K562 (cell line): ENCODE measurements around the gene KRTAP25-1. TPM values are rescaled to one million over a fixed set of nuclear protein-coding genes. Genes with fewer than 3 reads are reported as not detected.

Experiments used
- ATAC-seq: fragments of 200-7000 bp; cut with Tn5 transposase; 3 replicates; pipeline ENCODE4 v1.9.1; 2020; ENCODE audit warnings: moderate library complexity
- BruUV-seq: library from RNA; stranded (reverse); fragments of 400-500 nt; replicated peaks from 2 replicates; lab custom pipeline; 2021; lab: Mats Ljungman, UMichigan
- CTCF ChIA-PET: fragments of 300-600 bp; formaldehyde crosslinking; extraction: SDS; loops from one replicate; lab custom pipeline; 2021; ENCODE audit warnings: low intra/inter-chr PET ratio; lab: Yijun Ruan, JAX
- POLR2A ChIA-PET: fragments of 300-600, 350-650 bp; sonication (Branson Sonifier 250); formaldehyde crosslinking; extraction: SDS; loops from one replicate; lab custom pipeline; 2021; ENCODE audit warnings: antibody characterized with exemption, inconsistent platforms; lab: Yijun Ruan, JAX
- DNase-seq, 4 experiments: peaks; one replicate each; pipeline versions ENCODE4 v3.0.0 to v3.0.0-alpha.2; 2011 to 2018; ENCODE audit warnings: low spot score in 3 of 4, mixed read lengths in 3 of 4; ENCODE audit errors: extremely low read depth in 1 of 4
- FAIRE-seq: peaks from 2 replicates; lab custom pipeline; 2011; peaks lifted over from hg19 to GRCh38; lab: Jason Lieb, UNC
- H2AFZ ChIP-seq: 2 replicates; pipeline ENCODE4 v1.6.0; 2011; ENCODE audit warnings: low read depth, low read length, control low read depth, inconsistent platforms
- H3K27ac ChIP-seq: fragments of 200-600 bp; 3 replicates; pipeline ENCODE4 v1.8.0; 2011; ENCODE audit warnings: low read depth, mild to moderate bottlenecking, control low read depth, inconsistent platforms, low read length, moderate library complexity, mixed read lengths; ENCODE audit errors: extremely low read depth
- H3K27me3 ChIP-seq, 2 experiments: fragments of 300-600 bp in 1 of 2; 2 replicates in 1 of 2; 3 replicates in 1 of 2; pipeline versions ENCODE4 v1.6.0 to v1.8.0; 2011; ENCODE audit warnings: inconsistent platforms in 2 of 2, low read length in 2 of 2, mild to moderate bottlenecking in 1 of 2, mixed read lengths in 1 of 2, moderate library complexity in 1 of 2; ENCODE audit not compliant: control insufficient read depth in 2 of 2, insufficient read depth in 2 of 2
- H3K36me3 ChIP-seq: fragments of 300-600 bp; 3 replicates; pipeline ENCODE4 v1.8.0; 2011; ENCODE audit warnings: mild to moderate bottlenecking, low read length, inconsistent platforms; ENCODE audit not compliant: control insufficient read depth, insufficient read depth
- H3K4me1 ChIP-seq, 2 experiments: fragments of 200-600 bp in 1 of 2; replicated peaks in 1 of 2; 2 replicates in 1 of 2; 3 replicates in 1 of 2; pipeline versions ENCODE4 v1.5.1 to v1.8.0; 2011; ENCODE audit warnings: inconsistent platforms in 2 of 2, low read length in 2 of 2, mild to moderate bottlenecking in 1 of 2, mixed read lengths in 1 of 2, moderate library complexity in 1 of 2; ENCODE audit not compliant: control insufficient read depth in 2 of 2, insufficient read depth in 2 of 2
- H3K4me2 ChIP-seq: 2 replicates; pipeline ENCODE4 v1.6.1; 2011; ENCODE audit warnings: low read length, control low read depth, inconsistent platforms, mixed read lengths; ENCODE audit not compliant: insufficient read depth
- H3K4me3 ChIP-seq: fragments of 200-600 bp; sonication (generic), shearing (Covaris generic); 2 replicates; pipeline ENCODE4 v1.5.1; 2016; ENCODE audit warnings: control low read depth, inconsistent platforms
- H3K79me2 ChIP-seq: fragments of 200-600 bp; 3 replicates; pipeline ENCODE4 v1.8.0; 2011; ENCODE audit warnings: low read length, inconsistent platforms; ENCODE audit not compliant: control insufficient read depth, insufficient read depth
- H3K9ac ChIP-seq, 2 experiments: 2 replicates each; pipeline versions ENCODE4 v1.6.0 to v1.6.1; 2011; ENCODE audit warnings: low read depth in 2 of 2, low read length in 2 of 2, control low read depth in 1 of 2, inconsistent platforms in 1 of 2, mild to moderate bottlenecking in 1 of 2, mixed read lengths in 1 of 2; ENCODE audit not compliant: insufficient read depth in 1 of 2
- H3K9me1 ChIP-seq: one replicate; pipeline ENCODE4 v1.6.0; 2011; ENCODE audit warnings: inconsistent platforms, mild to moderate bottlenecking, low read length, moderate library complexity; ENCODE audit not compliant: control insufficient read depth, insufficient read depth
- H3K9me3 ChIP-seq: replicated peaks from 2 replicates; pipeline ENCODE4 v1.5.1; 2011; ENCODE audit warnings: low read depth, low read length, inconsistent platforms; ENCODE audit not compliant: control insufficient read depth, insufficient read depth
- H4K20me1 ChIP-seq: replicated peaks from 2 replicates; pipeline ENCODE4 v1.6.1; 2011; ENCODE audit warnings: low read length, inconsistent platforms, mixed read lengths; ENCODE audit not compliant: control insufficient read depth, insufficient read depth
- STAT5B ChIP-seq: fragments of 250-450 bp; sonication (Bioruptor Pico); IDR thresholded peaks from 2 replicates; pipeline ENCODE4 v1.8.0; 2021; ENCODE audit warnings: mild to moderate bottlenecking, inconsistent platforms
- TCF15 ChIP-seq: fragments of 250-450 bp; sonication (Bioruptor Pico); IDR thresholded peaks from 2 replicates; pipeline ENCODE4 v1.8.0; 2022; ENCODE audit warnings: moderate library complexity, mild to moderate bottlenecking, inconsistent platforms
- ZBED1 ChIP-seq: IDR thresholded peaks from 2 replicates; pipeline ENCODE4 v1.6.1; 2014
- ZKSCAN1 ChIP-seq: fragments of 150-350 bp; IDR thresholded peaks from 2 replicates; pipeline ENCODE4 v1.6.1; 2016; ENCODE audit warnings: low read depth, low read length
- ZMIZ1 ChIP-seq, 2 experiments: fragments of 150-350 bp in 1 of 2; IDR thresholded peaks; 2 replicates each; pipeline ENCODE4 v1.6.1; 2012 to 2016; ENCODE audit warnings: low read depth in 2 of 2, low read length in 2 of 2, mild to moderate bottlenecking in 1 of 2, moderate library complexity in 1 of 2
- ZNF12 ChIP-seq: sonication (generic); formaldehyde crosslinking; IDR thresholded peaks from 2 replicates; pipeline ENCODE4 v1.4.0; 2020; ENCODE audit warnings: mild to moderate bottlenecking, missing genetic modification reagents
- ZNF224 ChIP-seq: sonication (generic); formaldehyde crosslinking; IDR thresholded peaks from 2 replicates; pipeline ENCODE4 v1.8.0; 2022; ENCODE audit warnings: mild to moderate bottlenecking, missing genetic modification reagents
- ZSCAN29 ChIP-seq: fragments of 450-650 bp; IDR thresholded peaks from 2 replicates; pipeline ENCODE4 v1.6.1; 2017
- WGBS: fragments of 100-300 bp; shearing (Covaris generic); methylation state at CpG from one replicate; pipeline ENCODE4 v1.1.6; 2016; ENCODE audit warnings: low coverage, mixed read lengths; ENCODE audit not compliant: insufficient coverage; ENCODE audit errors: missing lambda C conversion rate; 5-methylcytosine and 5-hydroxymethylcytosine counted together
- in situ Hi-C: fragments of 300-500 bp; cut with MboI; formaldehyde crosslinking; loops from 4 replicates; pipeline ENCODE4 v1.15.0; 2018; ENCODE audit warnings: inconsistent platforms, mixed read lengths
- intact Hi-C: fragments of 100-400 bp; cut with micrococcal nuclease; formaldehyde crosslinking; loops from 2 replicates; pipeline ENCODE4 v1.14.2; 2022
- polyA plus RNA-seq, 8 experiments: library from polyadenylated mRNA; depleted of rRNA in 4 of 8; stranded (reverse) in 5 of 8; unstranded in 3 of 8; fragments of >200 nt; fragmentation: Nextera tagmentation in 2 of 8; fragmentation: Illumina TruSeq in 1 of 8; extraction: Ambion mirVana in 2 of 8; extraction: Trizol in 1 of 8; gene quantifications; 2 replicates each; pipeline versions ENCODE4 v1.2.1 to v1.2.3, GENCODE V29; 2011 to 2014; ENCODE audit warnings: inconsistent platforms in 1 of 8, missing spikeins in 1 of 8
- total RNA-seq, 7 experiments: library from RNA; depleted of rRNA in 6 of 7; stranded (reverse); fragments of >200 nt in 6 of 7; fragmentation: Illumina TruSeq in 2 of 7; extraction: Trizol in 2 of 7; gene quantifications; 2 replicates each; pipeline versions ENCODE4 v1.2.1 to v1.2.3, GENCODE V29; 2011 to 2021; ENCODE audit warnings: low replicate concordance in 1 of 7

KRTAP25-1 gene
- total and polyA plus RNA-seq, 9 of the 15 experiments (the other 6 are each of a cell fraction or from before 2014, with no cell fraction given), result not detected

GRCh38 chr21:30289215-30289614 is at the start of gene KRTAP25-1 (continued):
- no peak for TF ChIP-seq ZMIZ1 (IDR thresholded peaks at IDR 0.05; ENCODE audit: low read depth in 2 of 2, low read length in 2 of 2)
- no peak for TF ChIP-seq TCF15 (CRISPR knock-in tag)
- TF ChIP-seq ZNF224 (CRISPR knock-in tag), result no peak
- no peak for TF ChIP-seq ZBED1
- no peak for TF ChIP-seq ZKSCAN1

- H3K4me1 ChIP-seq, result no peaks in the 10 kb centered on the region
- H4K20me1 ChIP-seq, result no peaks in the 10 kb centered on the region
- no peaks in the 10 kb centered on the region for H3K9me3 ChIP-seq
- no peak overlapping the region for H3K9ac ChIP-seq
- H2AFZ ChIP-seq, result no peak overlapping the region
- H3K36me3 ChIP-seq, result no peaks in the 10 kb centered on the region
- H3K4me2 ChIP-seq, result no peak overlapping the region
- ChIA-PET POLR2A (no interaction called here), CTCF (no interaction called here)
- no peak overlapping the region for H3K4me3 ChIP-seq
- no peak for DNase-seq
- ATAC-seq, result no peak
- in situ Hi-C loops (no loop called here), intact Hi-C loops (no loop called here)
- H3K9me1 ChIP-seq, result no peaks in the 10 kb centered on the region
- no TSS peak for BruUV-seq
- H3K79me2 ChIP-seq, result no peaks in the 10 kb centered on the region
- no peak for TF ChIP-seq ZNF12 (CRISPR knock-in tag)
- no peak for TF ChIP-seq ZSCAN29
- no peak for TF ChIP-seq STAT5B
- no peak overlapping the region for H3K27ac ChIP-seq
- H3K27me3 ChIP-seq, result no peaks in the 10 kb centered on the region
- 0% methylated on average over 4 of the region's 4 CpGs for WGBS
- FAIRE-seq, result no peak
These were observed 49.4 kb upstream of the KRTAP25-1 start for GRCh38 chr21:30338717-30339116.
